Caco-2 (cell line): Measurements from ENCODE around the gene DHX57. TPM values are rescaled to one million over a fixed set of nuclear protein-coding genes. Genes with fewer than 3 reads are reported as not detected.

Experiments
- BruUV-seq: library from RNA; stranded (reverse); fragments of 400-500 nt; replicated peaks from 2 replicates; lab custom pipeline; 2021; lab: Mats Ljungman, UMichigan
- CTCF ChIA-PET: fragments of 300-600 bp; sonication (Branson Sonifier 250); formaldehyde crosslinking; loops from one replicate; lab custom pipeline; 2022; ENCODE audit warnings: antibody characterized with exemption; lab: Charles Lee
- POLR2A ChIA-PET: fragments of 300-600 bp; sonication (Branson Sonifier 250); formaldehyde crosslinking; loops from one replicate; lab custom pipeline; 2022; ENCODE audit warnings: antibody characterized with exemption; lab: Charles Lee
- DNase-seq, 2 experiments: peaks; one replicate each; pipeline versions ENCODE4 v3.0.0 to v3.0.0-alpha.2; 2020 to 2022
- H3K27me3 ChIP-seq: replicated peaks from 2 replicates; pipeline ENCODE4 v1.6.0; 2011; ENCODE audit warnings: low read length; ENCODE audit not compliant: control insufficient read depth, insufficient read depth
- H3K36me3 ChIP-seq: 2 replicates; pipeline ENCODE4 v1.5.1; 2011; ENCODE audit warnings: low read length; ENCODE audit not compliant: control insufficient read depth, insufficient read depth
- H3K4me1 ChIP-seq: fragments of 250-450 bp; sonication (Bioruptor Pico); 2 replicates; pipeline ENCODE4 v1.5.1; 2020; ENCODE audit warnings: mild to moderate bottlenecking
- H3K4me3 ChIP-seq: 2 replicates; pipeline ENCODE4 v1.5.1; 2011; ENCODE audit warnings: low read depth, mild to moderate bottlenecking, control low read depth, low read length
- H3K9me3 ChIP-seq: fragments of 250-450 bp; sonication (Bioruptor Pico); 2 replicates; pipeline ENCODE4 v1.5.1; 2020; ENCODE audit warnings: mild to moderate bottlenecking, moderate library complexity
- H3K27ac Mint-ChIP-seq: one replicate; pipeline ENCODE4 v1.8.0; 2022; ENCODE audit warnings: mixed read lengths; ENCODE audit not compliant: unreplicated experiment
- H3K27me3 Mint-ChIP-seq: one replicate; pipeline ENCODE4 v1.8.0; 2022; ENCODE audit warnings: mixed read lengths; ENCODE audit not compliant: insufficient read depth, unreplicated experiment
- H3K36me3 Mint-ChIP-seq: one replicate; pipeline ENCODE4 v1.8.0; 2022; ENCODE audit warnings: mild to moderate bottlenecking, mixed read lengths; ENCODE audit not compliant: insufficient read depth, unreplicated experiment
- H3K4me1 Mint-ChIP-seq: one replicate; pipeline ENCODE4 v1.8.0; 2022; ENCODE audit warnings: low read depth, mixed read lengths; ENCODE audit not compliant: unreplicated experiment
- H3K4me3 Mint-ChIP-seq: one replicate; pipeline ENCODE4 v1.8.0; 2022; ENCODE audit warnings: mild to moderate bottlenecking, moderate library complexity, mixed read lengths; ENCODE audit not compliant: unreplicated experiment
- H3K9me3 Mint-ChIP-seq: one replicate; pipeline ENCODE4 v1.8.0; 2022; ENCODE audit warnings: mixed read lengths; ENCODE audit not compliant: unreplicated experiment
- intact Hi-C: fragments of 100-400 bp; cut with micrococcal nuclease; formaldehyde crosslinking; loops from one replicate; pipeline ENCODE4 v1.10.0; 2022; ENCODE audit not compliant: unreplicated experiment
- total RNA-seq: library from RNA; stranded (reverse); gene quantifications from 2 replicates; pipeline ENCODE4 v1.2.3, GENCODE V29; 2022
- TF ChIP-seq, protein P1 (sequence below), 2 experiments: fragments of 200-600 bp in 1 of 2; IDR thresholded peaks; 1 replicate in 1 of 2; 2 replicates in 1 of 2; pipeline versions ENCODE4 v1.5.1 to v1.8.0; 2011 to 2022; ENCODE audit warnings: antibody characterized with exemption in 1 of 2, control low read depth in 1 of 2, inconsistent platforms in 1 of 2, low read depth in 1 of 2, low read length in 1 of 2, mild to moderate bottlenecking in 1 of 2, moderate library complexity in 1 of 2; ENCODE audit not compliant: insufficient read depth in 1 of 2, severe bottlenecking in 1 of 2, unreplicated experiment in 1 of 2

DHX57 gene
- total RNA-seq, 1 experiment from 2014 or later = 20.6 TPM

DNA sequence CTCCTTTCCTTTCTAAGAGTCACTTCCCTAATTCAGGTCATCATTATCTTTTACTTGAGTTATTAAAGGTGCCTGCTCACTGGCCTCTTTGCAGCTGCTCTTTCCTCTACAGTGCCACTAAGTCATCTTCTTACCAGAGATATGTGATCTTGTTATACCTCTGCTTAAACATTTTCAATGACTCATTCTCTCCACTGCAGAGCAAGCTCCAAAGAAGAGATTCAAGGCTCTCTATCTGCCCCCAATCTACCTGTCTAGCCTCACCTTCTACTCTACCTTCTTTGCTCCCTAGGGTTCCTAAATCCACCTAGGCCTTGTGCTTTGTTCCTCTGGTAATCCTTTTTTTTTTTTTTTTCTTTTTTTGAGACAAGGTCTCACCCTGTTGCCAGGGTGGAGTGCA lies 17.1 kb upstream of the DHX57 start:
- Histone ChIP-seq H3K36me3 (no peaks in the 10 kb centered on the region), H3K9me3 (no peaks in the 10 kb centered on the region), H3K27me3 (no peaks in the 10 kb centered on the region), H3K4me3 (no peak overlapping the region), H3K4me1 (no peaks in the 10 kb centered on the region)
- Mint-ChIP-seq H3K36me3 (no peaks in the 10 kb centered on the region), H3K4me3 (no peak overlapping the region), H3K4me1 (no peaks in the 10 kb centered on the region), H3K27me3 (peaks cover 11% of the 10 kb centered on the region), H3K9me3 (no peaks in the 10 kb centered on the region), H3K27ac (no peak overlapping the region)
- TF ChIP-seq, protein P1, sequence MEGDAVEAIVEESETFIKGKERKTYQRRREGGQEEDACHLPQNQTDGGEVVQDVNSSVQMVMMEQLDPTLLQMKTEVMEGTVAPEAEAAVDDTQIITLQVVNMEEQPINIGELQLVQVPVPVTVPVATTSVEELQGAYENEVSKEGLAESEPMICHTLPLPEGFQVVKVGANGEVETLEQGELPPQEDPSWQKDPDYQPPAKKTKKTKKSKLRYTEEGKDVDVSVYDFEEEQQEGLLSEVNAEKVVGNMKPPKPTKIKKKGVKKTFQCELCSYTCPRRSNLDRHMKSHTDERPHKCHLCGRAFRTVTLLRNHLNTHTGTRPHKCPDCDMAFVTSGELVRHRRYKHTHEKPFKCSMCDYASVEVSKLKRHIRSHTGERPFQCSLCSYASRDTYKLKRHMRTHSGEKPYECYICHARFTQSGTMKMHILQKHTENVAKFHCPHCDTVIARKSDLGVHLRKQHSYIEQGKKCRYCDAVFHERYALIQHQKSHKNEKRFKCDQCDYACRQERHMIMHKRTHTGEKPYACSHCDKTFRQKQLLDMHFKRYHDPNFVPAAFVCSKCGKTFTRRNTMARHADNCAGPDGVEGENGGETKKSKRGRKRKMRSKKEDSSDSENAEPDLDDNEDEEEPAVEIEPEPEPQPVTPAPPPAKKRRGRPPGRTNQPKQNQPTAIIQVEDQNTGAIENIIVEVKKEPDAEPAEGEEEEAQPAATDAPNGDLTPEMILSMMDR (IDR thresholded peaks at IDR 0.05; ENCODE audit: insufficient read depth in 1 of 2, low read depth in 1 of 2, low read length in 1 of 2, severe bottlenecking in 1 of 2, unreplicated experiment in 1 of 2) = no peak
- BruUV-seq = no TSS peak
- POLR2A ChIA-PET = no interaction called here
- CTCF ChIA-PET = interaction anchor here (0.7 to 1.1 kb wide), 2 partner anchors 55 to 62 kb away, joined by 3 read pairs; no protein-coding TSS in a partner anchor
- no peak for DNase-seq
- intact Hi-C loops = no loop called here

DNA sequence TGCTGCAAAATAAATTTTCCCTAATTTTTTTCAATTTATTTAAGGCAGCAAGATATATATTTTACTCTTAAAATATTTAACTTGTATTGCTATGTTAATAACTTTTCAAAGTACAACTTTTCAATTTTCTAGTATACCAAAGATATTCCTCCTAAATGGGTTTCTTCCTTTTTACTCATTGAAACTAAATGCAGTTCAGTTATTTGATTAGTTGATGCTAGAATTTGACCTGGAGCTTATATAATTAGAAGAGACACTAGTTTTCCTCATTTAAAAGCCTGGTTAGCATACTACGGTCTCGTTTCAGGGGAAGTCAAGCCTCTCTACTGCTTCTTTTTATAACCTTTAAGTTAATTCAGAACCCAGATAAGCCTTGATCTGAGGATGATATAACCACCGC lies 13.8 kb upstream of the DHX57 start, which contains the start of gene ARHGEF33:
ARHGEF33 (plus strand) TSS at position 301 of the 400 bp plus-strand sequence. CDS start 29,573 bp downstream, outside the sequence.
- Mint-ChIP-seq H3K36me3 (no peaks in the 10 kb centered on the region), H3K27me3 (peaks cover 4% of the 10 kb centered on the region), H3K4me1 (no peaks in the 10 kb centered on the region), H3K9me3 (no peaks in the 10 kb centered on the region), H3K27ac (no peak within 1 kb of the TSS), H3K4me3 (no peak within 1 kb of the TSS)
- DNase-seq = no peak
- CTCF ChIA-PET = no interaction called here
- Histone ChIP-seq H3K4me1 (no peaks in the 10 kb centered on the region), H3K4me3 (no peak within 1 kb of the TSS), H3K36me3 (no peaks in the 10 kb centered on the region), H3K27me3 (no peaks in the 10 kb centered on the region), H3K9me3 (no peaks in the 10 kb centered on the region)
- TF ChIP-seq, protein P1 (IDR thresholded peaks at IDR 0.05; ENCODE audit: insufficient read depth in 1 of 2, low read depth in 1 of 2, low read length in 1 of 2, severe bottlenecking in 1 of 2, unreplicated experiment in 1 of 2) = no peak
- POLR2A ChIA-PET = no interaction called here
- intact Hi-C loops = no loop called here
- no TSS peak for BruUV-seq

DNA sequence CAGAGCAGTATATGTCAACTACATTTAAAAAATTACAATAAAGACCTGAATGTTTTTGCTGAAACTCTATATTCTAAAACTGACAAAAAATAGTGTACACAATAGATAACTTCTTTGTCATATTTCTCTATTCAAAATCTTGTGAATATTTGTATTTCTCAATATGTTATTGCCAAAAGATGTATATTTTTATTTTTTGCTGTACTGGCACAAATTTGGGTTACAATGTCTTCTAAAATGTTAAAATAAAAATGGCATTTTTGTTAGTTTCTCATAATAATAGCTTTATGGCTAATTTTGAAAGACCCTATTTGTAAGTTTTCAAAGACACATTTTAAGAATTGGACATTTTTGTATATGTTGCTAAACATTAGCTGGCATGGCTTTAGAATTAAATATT lies 13.3 kb upstream of the DHX57 start:
- CTCF ChIA-PET = no interaction called here
- TF ChIP-seq, protein P1 (IDR thresholded peaks at IDR 0.05; ENCODE audit: insufficient read depth in 1 of 2, low read depth in 1 of 2, low read length in 1 of 2, severe bottlenecking in 1 of 2, unreplicated experiment in 1 of 2) = no peak
- POLR2A ChIA-PET = no interaction called here
- BruUV-seq = no TSS peak
- Mint-ChIP-seq H3K9me3 (no peaks in the 10 kb centered on the region), H3K27ac (no peak overlapping the region), H3K36me3 (no peaks in the 10 kb centered on the region), H3K4me3 (no peak overlapping the region), H3K27me3 (peaks cover 4% of the 10 kb centered on the region), H3K4me1 (no peaks in the 10 kb centered on the region)
- no peak overlapping the region for H3K4me3 ChIP-seq
- DNase-seq = no peak
- H3K9me3 ChIP-seq = no peaks in the 10 kb centered on the region
- no peaks in the 10 kb centered on the region for H3K36me3 ChIP-seq
- intact Hi-C loops = no loop called here
- no peaks in the 10 kb centered on the region for H3K4me1 ChIP-seq
- no peaks in the 10 kb centered on the region for H3K27me3 ChIP-seq
